ENCODE measurements around the gene FOXN3.

Gene FOXN3

DNA sequence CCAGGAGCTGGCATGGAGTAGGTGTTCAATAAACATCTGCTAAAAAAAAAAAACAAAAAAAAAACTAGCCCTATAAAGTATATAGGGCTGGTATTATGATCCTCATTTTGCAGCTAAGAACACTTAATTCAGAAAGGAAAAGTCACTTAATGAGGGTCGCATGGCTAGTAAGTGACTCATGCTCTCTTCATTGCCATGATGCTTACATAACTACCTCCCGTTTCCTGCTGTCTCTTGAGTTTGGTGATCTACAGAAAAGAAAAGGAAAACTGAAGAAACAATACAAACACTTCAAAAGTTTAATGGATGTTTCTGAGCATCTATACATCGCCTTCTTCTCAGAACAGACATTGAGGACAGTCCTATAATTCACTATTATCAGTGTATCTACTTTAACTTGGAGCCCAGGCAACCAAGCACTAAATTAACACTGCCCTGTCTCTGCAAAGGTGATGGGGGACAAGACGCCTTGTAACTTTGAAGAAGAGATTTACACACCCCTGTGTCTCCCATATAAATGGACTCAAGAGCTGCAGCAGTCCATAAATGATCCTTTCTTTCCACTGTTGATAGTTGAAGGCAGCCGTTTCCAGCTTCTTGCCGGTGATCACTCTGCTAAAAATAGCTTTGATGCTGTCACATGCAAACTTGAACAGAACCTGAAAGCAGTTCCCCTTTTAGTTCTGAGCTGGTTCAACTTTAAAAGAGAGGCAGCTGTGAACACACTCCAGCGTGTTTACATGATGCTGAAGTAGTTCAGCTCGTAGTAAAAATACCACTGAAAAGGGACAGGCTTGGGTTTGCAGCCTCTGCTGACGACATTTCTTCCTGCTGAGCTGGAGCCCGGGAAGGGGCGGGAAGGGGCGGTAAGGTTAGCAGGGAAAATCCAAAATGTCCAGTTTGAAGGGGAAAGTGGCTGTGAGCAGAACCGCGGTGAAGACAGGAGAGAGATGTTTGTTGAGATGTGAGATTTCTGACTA, 113.3 kb downstream of the FOXN3 start:
- CTCF ChIA-PET, result interaction anchor here (0.5 to 1.0 kb wide), 5 partner anchors 98 to 1378 kb away, joined by 3 to 4 read pairs (median 3); no protein-coding TSS in a partner anchor
- TF ChIP-seq, protein P1, sequence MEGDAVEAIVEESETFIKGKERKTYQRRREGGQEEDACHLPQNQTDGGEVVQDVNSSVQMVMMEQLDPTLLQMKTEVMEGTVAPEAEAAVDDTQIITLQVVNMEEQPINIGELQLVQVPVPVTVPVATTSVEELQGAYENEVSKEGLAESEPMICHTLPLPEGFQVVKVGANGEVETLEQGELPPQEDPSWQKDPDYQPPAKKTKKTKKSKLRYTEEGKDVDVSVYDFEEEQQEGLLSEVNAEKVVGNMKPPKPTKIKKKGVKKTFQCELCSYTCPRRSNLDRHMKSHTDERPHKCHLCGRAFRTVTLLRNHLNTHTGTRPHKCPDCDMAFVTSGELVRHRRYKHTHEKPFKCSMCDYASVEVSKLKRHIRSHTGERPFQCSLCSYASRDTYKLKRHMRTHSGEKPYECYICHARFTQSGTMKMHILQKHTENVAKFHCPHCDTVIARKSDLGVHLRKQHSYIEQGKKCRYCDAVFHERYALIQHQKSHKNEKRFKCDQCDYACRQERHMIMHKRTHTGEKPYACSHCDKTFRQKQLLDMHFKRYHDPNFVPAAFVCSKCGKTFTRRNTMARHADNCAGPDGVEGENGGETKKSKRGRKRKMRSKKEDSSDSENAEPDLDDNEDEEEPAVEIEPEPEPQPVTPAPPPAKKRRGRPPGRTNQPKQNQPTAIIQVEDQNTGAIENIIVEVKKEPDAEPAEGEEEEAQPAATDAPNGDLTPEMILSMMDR (conservative IDR thresholded peaks at IDR 0.05; ENCODE audit: low read depth), result no peak
- POLR2A ChIA-PET (ENCODE audit: low non-redundant PET), result interaction anchor here (0.5 kb wide), 1 partner anchor 112 kb away, joined by 9 read pairs; no protein-coding TSS in a partner anchor

DNA sequence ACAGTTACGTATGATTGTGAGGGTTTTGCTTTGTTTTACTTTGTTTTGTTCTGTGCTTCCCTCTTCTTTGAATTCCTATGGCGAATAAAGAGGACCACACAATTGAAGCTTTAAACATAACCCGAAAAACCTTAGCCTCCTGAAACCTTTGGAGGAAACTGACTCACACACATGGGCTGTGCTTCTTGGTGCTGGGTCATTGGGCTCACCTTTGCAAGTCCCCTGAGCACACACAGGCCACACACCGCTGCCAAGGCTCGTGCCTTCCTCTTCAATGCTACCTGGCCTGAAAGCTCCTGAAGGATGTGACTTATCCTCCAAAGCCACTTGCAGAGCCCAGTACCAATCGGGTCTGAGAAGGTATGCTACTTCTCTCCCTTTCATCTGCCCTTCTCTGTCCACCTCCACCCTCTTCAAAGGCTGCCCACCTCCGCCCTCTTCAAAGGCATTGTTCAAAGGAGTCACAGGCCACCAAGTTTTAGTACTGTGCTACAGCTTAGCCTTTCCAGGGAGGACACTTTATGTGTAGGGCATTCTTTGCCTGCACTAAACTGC, 114.6 kb downstream of the FOXN3 start:
- TF ChIP-seq, protein P1 (conservative IDR thresholded peaks at IDR 0.05; ENCODE audit: low read depth), result no peak
- ChIA-PET POLR2A (ENCODE audit: low non-redundant PET) (no interaction called here), CTCF (interaction anchor here (1.0 kb wide), 1 partner anchor 262 kb away, joined by 4 read pairs; no protein-coding TSS in a partner anchor)
- H3K27ac ChIP-seq, result no peak overlapping the region
- DNase-seq (ENCODE audit: low spot score), result no peak

More for the DNA sequence above, 113.3 kb downstream of the FOXN3 start:
- peak overlapping the region; percentile 51 for H3K27ac ChIP-seq
- DNase-seq (ENCODE audit: low spot score), result peak; percentile 16

DNA sequence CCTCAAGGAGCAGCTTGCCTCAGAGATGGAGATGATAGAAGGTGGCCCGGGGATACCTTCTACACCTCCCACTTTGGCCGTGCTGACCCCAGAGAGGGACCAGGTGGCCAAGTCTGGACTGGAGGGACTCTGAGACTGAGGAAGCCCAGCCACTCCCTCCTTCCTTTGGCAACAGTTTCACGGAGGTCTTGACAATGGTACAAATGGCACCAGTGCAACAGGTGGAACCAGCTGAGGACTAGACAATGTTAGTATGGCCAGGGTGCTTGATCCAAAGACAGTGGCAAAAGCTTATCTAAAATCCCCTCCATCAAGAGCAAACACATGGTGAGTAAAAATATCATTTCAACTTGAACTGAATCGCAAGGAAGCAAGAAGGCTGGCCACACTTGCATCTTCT, 117.4 kb downstream of the FOXN3 start:
- ChIA-PET CTCF (no interaction called here), POLR2A (ENCODE audit: low non-redundant PET) (interaction anchor here (0.6 kb wide), 1 partner anchor 79 kb away, joined by 3 read pairs; no protein-coding TSS in a partner anchor)
- DNase-seq (ENCODE audit: low spot score), result no peak
- TF ChIP-seq, protein P1 (conservative IDR thresholded peaks at IDR 0.05; ENCODE audit: low read depth), result no peak
- no peak overlapping the region for H3K27ac ChIP-seq

DNA sequence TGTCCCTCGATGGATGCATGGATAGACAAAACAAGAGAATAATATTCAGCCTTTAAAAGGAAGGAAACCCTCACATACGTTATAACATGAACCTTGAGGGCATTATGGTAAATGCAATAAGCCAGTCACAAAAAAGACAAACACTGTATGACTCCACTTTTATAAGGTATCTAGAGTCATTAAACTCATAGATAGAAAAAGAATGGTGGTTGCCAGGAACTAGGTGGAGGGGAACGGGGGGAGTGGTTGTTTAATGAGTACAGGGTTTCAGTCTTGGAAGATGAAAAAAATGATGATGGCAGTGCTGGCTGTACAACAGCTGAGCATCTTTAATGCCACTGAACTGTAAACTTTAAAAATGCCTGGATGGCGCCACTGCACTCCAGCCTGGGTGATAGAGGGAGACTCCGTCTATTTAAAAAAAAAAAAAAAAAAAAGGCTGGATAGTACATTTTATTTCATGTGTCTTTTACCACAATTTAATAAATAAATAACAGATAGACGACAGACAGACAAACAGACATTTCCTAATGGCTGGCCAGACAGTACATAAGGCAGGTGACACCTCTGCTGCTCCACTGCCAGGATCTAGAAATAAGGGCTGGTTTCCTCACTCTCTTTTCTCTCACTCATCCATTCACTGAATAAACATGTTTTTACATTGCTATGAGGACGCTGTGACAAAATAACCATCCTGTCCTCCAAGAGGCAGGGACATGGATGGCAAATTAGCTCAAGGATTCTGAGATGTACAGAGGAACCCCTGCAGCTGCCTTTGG, 118.8 kb downstream of the FOXN3 start:
- POLR2A ChIA-PET (ENCODE audit: low non-redundant PET), result interaction anchor here (0.6 kb wide), 1 partner anchor 8 kb away, joined by 3 read pairs; no protein-coding TSS in a partner anchor
- CTCF ChIA-PET, result interaction anchor here (0.7 kb wide), 1 partner anchor 479 kb away, joined by 3 read pairs; no protein-coding TSS in a partner anchor
- TF ChIP-seq, protein P1 (conservative IDR thresholded peaks at IDR 0.05; ENCODE audit: low read depth), result no peak
- no peak overlapping the region for H3K27ac ChIP-seq
- no peak for DNase-seq (ENCODE audit: low spot score)

DNA sequence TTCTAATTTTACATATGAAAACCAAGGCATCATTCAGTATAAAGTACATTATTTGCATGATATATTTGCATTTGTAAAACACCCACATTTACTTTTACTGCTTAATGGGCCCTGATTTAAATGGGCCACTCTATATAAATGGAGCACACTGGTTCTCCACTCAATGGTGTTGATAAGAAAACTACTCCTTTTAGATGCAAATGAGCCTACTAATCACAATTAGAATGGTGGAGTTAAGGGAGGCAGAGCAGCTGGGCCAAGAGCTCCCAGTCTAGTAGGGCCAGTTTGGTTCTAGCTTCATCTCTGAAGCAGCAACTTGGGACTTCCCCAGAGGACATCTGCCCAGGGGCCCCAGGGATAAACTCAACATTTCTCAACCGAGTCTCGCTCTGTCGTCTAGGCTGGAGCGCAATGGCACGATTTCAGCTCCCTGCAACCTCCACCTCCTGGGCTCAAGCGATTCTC, 120.7 kb downstream of the FOXN3 start:
- CTCF ChIA-PET, result interaction anchor here (0.5 kb wide), 1 partner anchor 1569 kb away, joined by 3 read pairs; no protein-coding TSS in a partner anchor
- H3K27ac ChIP-seq, result no peak overlapping the region
- POLR2A ChIA-PET (ENCODE audit: low non-redundant PET), result no interaction called here
- TF ChIP-seq, protein P1 (conservative IDR thresholded peaks at IDR 0.05; ENCODE audit: low read depth), result no peak
- no peak for DNase-seq (ENCODE audit: low spot score)
